K562 (cell line): Measurements from ENCODE around the gene CEP95.

Source experiments
- EZH2 ChIP-seq: IDR thresholded peaks from 2 replicates; pipeline ENCODE4 v1.6.1; 2012; ENCODE audit warnings: low read depth, mild to moderate bottlenecking, inconsistent platforms, low read length, borderline replicate concordance
- GABPA ChIP-seq: fragments of 200-800 bp; sonication (Bioruptor generic); conservative IDR thresholded peaks from 2 replicates; pipeline ENCODE4 v1.6.1; 2016; ENCODE audit warnings: low read depth, missing genetic modification characterization, missing compliant biosample characterization
- RNF2 ChIP-seq: sonication (generic); IDR thresholded peaks from 2 replicates; pipeline ENCODE4 v1.6.1; 2016
- SMARCC2 ChIP-seq: fragments of 450-650 bp; IDR thresholded peaks from 2 replicates; pipeline ENCODE4 v1.6.1; 2017; ENCODE audit warnings: antibody characterized with exemption, moderate library complexity, mild to moderate bottlenecking, low read depth
- STAT6 ChIP-seq: sonication (generic); formaldehyde crosslinking; IDR thresholded peaks from 2 replicates; pipeline ENCODE4 v1.8.1; 2023; ENCODE audit warnings: mild to moderate bottlenecking, missing genetic modification reagents

GRCh38 chr17:64504769-64505339 lies 1.9 kb upstream of the CEP95 start:
- TF ChIP-seq SMARCC2, result no peak
- no peak for TF ChIP-seq RNF2
- TF ChIP-seq EZH2, result no peak
- TF ChIP-seq GABPA (tag), result no peak
- TF ChIP-seq STAT6 (CRISPR knock-in tag), result no peak; the same call in 1 of the 2 replicates
